Superior temporal gyrus (tissue), 1 donor: ENCODE measurements around the gene KIRREL2.
"Not testable (repeated sequence)": the region's sequence is repeated elsewhere in the genome, so short reads cannot be mapped to it uniquely, and the experiment has no call there.

ENCODE experiments used
- DNase-seq: peaks from one replicate; pipeline ENCODE4 v3.0.0-alpha.2; 2016; ENCODE audit errors: extremely low spot score

The KIRREL2 gene

GRCh38 chr19:35869327-35870123, 12.8 kb downstream of the KIRREL2 start:
- peak; percentile 82 for DNase-seq

GRCh38 chr19:35870124-35870736, 13.5 kb downstream of the KIRREL2 start:
- DNase-seq: not testable (repeated sequence)

- no peak for DNase-seq
Observed at GRCh38 chr19:35870798-35871197, 14.1 kb downstream of the KIRREL2 start.

GRCh38 chr19:35871611-35872010, 14.9 kb downstream of the KIRREL2 start:
- no peak for DNase-seq

GRCh38 chr19:35872180-35872579, 15.5 kb downstream of the KIRREL2 start:
- no peak for DNase-seq

GRCh38 chr19:35874392-35874930, 17.8 kb downstream of the KIRREL2 start:
- DNase-seq: no peak

GRCh38 chr19:35879068-35879467, 22.4 kb downstream of the KIRREL2 start:
- no peak for DNase-seq

GRCh38 chr19:35879770-35880317, 23.1 kb downstream of the KIRREL2 start:
- DNase-seq: peak; percentile 85

- DNase-seq: peak; percentile 94
Observed at GRCh38 chr19:35882114-35882832, 25.6 kb downstream of the KIRREL2 start.

- DNase-seq: no peak
Observed at GRCh38 chr19:35883882-35884281, 27.2 kb downstream of the KIRREL2 start.

GRCh38 chr19:35885225-35885738, 28.6 kb downstream of the KIRREL2 start:
- DNase-seq: no peak

GRCh38 chr19:35885904-35886303, 29.2 kb downstream of the KIRREL2 start:
- DNase-seq: no peak

GRCh38 chr19:35887197-35887596, 30.5 kb downstream of the KIRREL2 start:
- DNase-seq: no peak

GRCh38 chr19:35888398-35888797, 31.7 kb downstream of the KIRREL2 start:
- no peak for DNase-seq

GRCh38 chr19:35889370-35890112, 32.8 kb downstream of the KIRREL2 start:
- DNase-seq: no peak

GRCh38 chr19:35890113-35890650, 33.5 kb downstream of the KIRREL2 start:
- DNase-seq: no peak

GRCh38 chr19:35891819-35892218, 35.1 kb downstream of the KIRREL2 start:
- DNase-seq: not testable (repeated sequence)

- no peak for DNase-seq
Observed at GRCh38 chr19:35894342-35894741, 37.6 kb downstream of the KIRREL2 start.

GRCh38 chr19:35895911-35896642, 39.4 kb downstream of the KIRREL2 start:
- DNase-seq: no peak

- no peak for DNase-seq
Observed at GRCh38 chr19:35896643-35897040, 39.9 kb downstream of the KIRREL2 start.
